K562 (cell line): Measurements from ENCODE around the gene ATP6V0C.
"Not testable (repeated sequence)": the region's sequence is repeated elsewhere in the genome, so short reads cannot be mapped to it uniquely, and the experiment has no call there.

Experiments
- CBX3 ChIP-seq, 2 experiments: IDR thresholded peaks; 1 replicate in 1 of 2; 2 replicates in 1 of 2; pipeline ENCODE4 v1.6.1; 2012; ENCODE audit warnings: inconsistent platforms in 2 of 2, low read length in 2 of 2, borderline replicate concordance in 1 of 2, control low read depth in 1 of 2
- NBN ChIP-seq: fragments of 450-650 bp; IDR thresholded peaks from 2 replicates; pipeline ENCODE4 v1.6.1; 2016; ENCODE audit warnings: low read depth, mild to moderate bottlenecking
- NONO ChIP-seq, 2 experiments: fragments of 200-400 bp in 1 of 2; fragments of 450-650 bp in 1 of 2; formaldehyde crosslinking in 1 of 2; IDR thresholded peaks; 2 replicates each; pipeline ENCODE4 v1.6.1; 2017; ENCODE audit warnings: low read depth in 2 of 2, mild to moderate bottlenecking in 2 of 2, moderate library complexity in 2 of 2, low read length in 1 of 2
- NR2C1 ChIP-seq, 2 experiments: fragments of 450-650 bp; IDR thresholded peaks; 2 replicates each; pipeline ENCODE4 v1.6.1; 2017; ENCODE audit warnings: mild to moderate bottlenecking in 2 of 2, antibody characterized with exemption in 1 of 2, inconsistent platforms in 1 of 2, missing compliant biosample characterization in 1 of 2, missing genetic modification characterization in 1 of 2
- POLR2AphosphoS5 ChIP-seq: IDR thresholded peaks from 2 replicates; pipeline ENCODE4 v1.6.1; 2011; ENCODE audit warnings: mild to moderate bottlenecking, low read depth, low read length, moderate library complexity; ENCODE audit not compliant: control insufficient read depth, insufficient read depth
- RAD21 ChIP-seq, 2 experiments: fragments of 250-450 bp in 1 of 2; fragments of 450-650 bp in 1 of 2; sonication (Bioruptor Pico) in 1 of 2; formaldehyde crosslinking in 1 of 2; IDR thresholded peaks in 1 of 2; conservative IDR thresholded peaks in 1 of 2; 2 replicates each; pipeline versions ENCODE4 v1.4.0 to v1.8.0; 2020 to 2022; ENCODE audit warnings: mild to moderate bottlenecking in 2 of 2, moderate library complexity in 1 of 2
- RB1 ChIP-seq: fragments of 450-650 bp; IDR thresholded peaks from 2 replicates; pipeline ENCODE4 v1.6.1; 2017; ENCODE audit warnings: low read depth, mild to moderate bottlenecking
- SNRNP70 ChIP-seq: fragments of 200-400 bp; formaldehyde crosslinking; optimal IDR thresholded peaks from 2 replicates; pipeline ENCODE3; 2017; ENCODE audit warnings: low read depth, low read length
- ZBTB8A ChIP-seq: fragments of 450-650 bp; IDR thresholded peaks from 2 replicates; pipeline ENCODE4 v1.6.1; 2018; ENCODE audit warnings: mild to moderate bottlenecking, moderate library complexity; ENCODE audit not compliant: partially characterized antibody
- ZNF121 ChIP-seq: sonication (generic); formaldehyde crosslinking; conservative IDR thresholded peaks from 2 replicates; pipeline ENCODE4 v1.8.0; 2022; ENCODE audit warnings: missing genetic modification reagents
- TF ChIP-seq, protein P1 (sequence below), 3 experiments: IDR thresholded peaks in 2 of 3; conservative IDR thresholded peaks in 1 of 3; 2 replicates each; pipeline ENCODE4 v1.5.1; 2011 to 2012; ENCODE audit warnings: low read length in 3 of 3, mild to moderate bottlenecking in 3 of 3, control low read depth in 2 of 3, improper control_type of control experiment in 1 of 3, inconsistent platforms in 1 of 3, low read depth in 1 of 3, mixed read lengths in 1 of 3, moderate library complexity in 1 of 3; ENCODE audit not compliant: insufficient read depth in 2 of 3
- TF ChIP-seq, protein P2 (sequence below): sonication (generic); formaldehyde crosslinking; IDR thresholded peaks from 2 replicates; pipeline ENCODE4 v1.8.1; 2022; ENCODE audit warnings: missing genetic modification reagents
- TF ChIP-seq, protein P3 (sequence below), 2 experiments: fragments of 450-650 bp; formaldehyde crosslinking in 1 of 2; IDR thresholded peaks; 2 replicates each; pipeline versions ENCODE4 v1.4.0 to v1.6.1; 2014 to 2020; ENCODE audit warnings: mild to moderate bottlenecking in 2 of 2, borderline replicate concordance in 1 of 2, low read depth in 1 of 2

GRCh38 chr16:2540912-2541311, 27.2 kb downstream of the ATP6V0C start:
- TF ChIP-seq, protein P1, sequence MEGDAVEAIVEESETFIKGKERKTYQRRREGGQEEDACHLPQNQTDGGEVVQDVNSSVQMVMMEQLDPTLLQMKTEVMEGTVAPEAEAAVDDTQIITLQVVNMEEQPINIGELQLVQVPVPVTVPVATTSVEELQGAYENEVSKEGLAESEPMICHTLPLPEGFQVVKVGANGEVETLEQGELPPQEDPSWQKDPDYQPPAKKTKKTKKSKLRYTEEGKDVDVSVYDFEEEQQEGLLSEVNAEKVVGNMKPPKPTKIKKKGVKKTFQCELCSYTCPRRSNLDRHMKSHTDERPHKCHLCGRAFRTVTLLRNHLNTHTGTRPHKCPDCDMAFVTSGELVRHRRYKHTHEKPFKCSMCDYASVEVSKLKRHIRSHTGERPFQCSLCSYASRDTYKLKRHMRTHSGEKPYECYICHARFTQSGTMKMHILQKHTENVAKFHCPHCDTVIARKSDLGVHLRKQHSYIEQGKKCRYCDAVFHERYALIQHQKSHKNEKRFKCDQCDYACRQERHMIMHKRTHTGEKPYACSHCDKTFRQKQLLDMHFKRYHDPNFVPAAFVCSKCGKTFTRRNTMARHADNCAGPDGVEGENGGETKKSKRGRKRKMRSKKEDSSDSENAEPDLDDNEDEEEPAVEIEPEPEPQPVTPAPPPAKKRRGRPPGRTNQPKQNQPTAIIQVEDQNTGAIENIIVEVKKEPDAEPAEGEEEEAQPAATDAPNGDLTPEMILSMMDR (IDR thresholded peaks at IDR 0.05 in 2 of 3, conservative IDR thresholded peaks at IDR 0.05 in 1 of 3; ENCODE audit: insufficient read depth in 2 of 3, low read depth in 1 of 3, low read length in 3 of 3): not testable (repeated sequence)
- not testable (repeated sequence) for TF ChIP-seq ZNF121 (CRISPR knock-in tag); NONO (IDR thresholded peaks at IDR 0.05; ENCODE audit: low read depth in 2 of 2, low read length in 1 of 2); RAD21 (CRISPR knock-in tag; conservative IDR thresholded peaks at IDR 0.05 in 1 of 2, IDR thresholded peaks at IDR 0.05 in 1 of 2); RB1; POLR2AphosphoS5; SNRNP70; NR2C1 (IDR thresholded peaks at IDR 0.05); NR2C1 (tag; IDR thresholded peaks at IDR 0.05); ZBTB8A; CBX3 (IDR thresholded peaks at IDR 0.05; ENCODE audit: borderline replicate concordance in 1 of 2, low read length in 2 of 2); NBN
- TF ChIP-seq, protein P2, sequence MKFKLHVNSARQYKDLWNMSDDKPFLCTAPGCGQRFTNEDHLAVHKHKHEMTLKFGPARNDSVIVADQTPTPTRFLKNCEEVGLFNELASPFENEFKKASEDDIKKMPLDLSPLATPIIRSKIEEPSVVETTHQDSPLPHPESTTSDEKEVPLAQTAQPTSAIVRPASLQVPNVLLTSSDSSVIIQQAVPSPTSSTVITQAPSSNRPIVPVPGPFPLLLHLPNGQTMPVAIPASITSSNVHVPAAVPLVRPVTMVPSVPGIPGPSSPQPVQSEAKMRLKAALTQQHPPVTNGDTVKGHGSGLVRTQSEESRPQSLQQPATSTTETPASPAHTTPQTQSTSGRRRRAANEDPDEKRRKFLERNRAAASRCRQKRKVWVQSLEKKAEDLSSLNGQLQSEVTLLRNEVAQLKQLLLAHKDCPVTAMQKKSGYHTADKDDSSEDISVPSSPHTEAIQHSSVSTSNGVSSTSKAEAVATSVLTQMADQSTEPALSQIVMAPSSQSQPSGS (CRISPR knock-in tag): not testable (repeated sequence)
- TF ChIP-seq, protein P3, sequence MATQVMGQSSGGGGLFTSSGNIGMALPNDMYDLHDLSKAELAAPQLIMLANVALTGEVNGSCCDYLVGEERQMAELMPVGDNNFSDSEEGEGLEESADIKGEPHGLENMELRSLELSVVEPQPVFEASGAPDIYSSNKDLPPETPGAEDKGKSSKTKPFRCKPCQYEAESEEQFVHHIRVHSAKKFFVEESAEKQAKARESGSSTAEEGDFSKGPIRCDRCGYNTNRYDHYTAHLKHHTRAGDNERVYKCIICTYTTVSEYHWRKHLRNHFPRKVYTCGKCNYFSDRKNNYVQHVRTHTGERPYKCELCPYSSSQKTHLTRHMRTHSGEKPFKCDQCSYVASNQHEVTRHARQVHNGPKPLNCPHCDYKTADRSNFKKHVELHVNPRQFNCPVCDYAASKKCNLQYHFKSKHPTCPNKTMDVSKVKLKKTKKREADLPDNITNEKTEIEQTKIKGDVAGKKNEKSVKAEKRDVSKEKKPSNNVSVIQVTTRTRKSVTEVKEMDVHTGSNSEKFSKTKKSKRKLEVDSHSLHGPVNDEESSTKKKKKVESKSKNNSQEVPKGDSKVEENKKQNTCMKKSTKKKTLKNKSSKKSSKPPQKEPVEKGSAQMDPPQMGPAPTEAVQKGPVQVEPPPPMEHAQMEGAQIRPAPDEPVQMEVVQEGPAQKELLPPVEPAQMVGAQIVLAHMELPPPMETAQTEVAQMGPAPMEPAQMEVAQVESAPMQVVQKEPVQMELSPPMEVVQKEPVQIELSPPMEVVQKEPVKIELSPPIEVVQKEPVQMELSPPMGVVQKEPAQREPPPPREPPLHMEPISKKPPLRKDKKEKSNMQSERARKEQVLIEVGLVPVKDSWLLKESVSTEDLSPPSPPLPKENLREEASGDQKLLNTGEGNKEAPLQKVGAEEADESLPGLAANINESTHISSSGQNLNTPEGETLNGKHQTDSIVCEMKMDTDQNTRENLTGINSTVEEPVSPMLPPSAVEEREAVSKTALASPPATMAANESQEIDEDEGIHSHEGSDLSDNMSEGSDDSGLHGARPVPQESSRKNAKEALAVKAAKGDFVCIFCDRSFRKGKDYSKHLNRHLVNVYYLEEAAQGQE (IDR thresholded peaks at IDR 0.05; ENCODE audit: borderline replicate concordance): not testable (repeated sequence)
- TF ChIP-seq, protein P3 (CRISPR knock-in tag; IDR thresholded peaks at IDR 0.05; ENCODE audit: low read depth): not testable (repeated sequence)
